ENCODE data around the gene LGALS7.

GRCh38 chr19:38723606-38723965 is 49.7 kb downstream of the LGALS7 start:
- TF ChIP-seq CTCF (IDR thresholded peaks at IDR 0.05) (no peak), POLR2A (IDR thresholded peaks at IDR 0.05; ENCODE audit: low read depth) (no peak), POLR2AphosphoS5 (IDR thresholded peaks at IDR 0.05) (no peak), EP300 (IDR thresholded peaks at IDR 0.05) (no peak)
